GM10266 (cell line): Measurements from ENCODE around the gene CHMP3.
"Not testable (repeated sequence)": the region's sequence is repeated elsewhere in the genome, so short reads cannot be mapped to it uniquely, and the experiment has no call there.

Experiments used
- DNase-seq: peaks from one replicate; pipeline ENCODE4 v3.0.0; 2012; ENCODE audit errors: extremely low spot score
- CTCF ChIP-seq: IDR thresholded peaks from 2 replicates; pipeline ENCODE4 v1.5.1; 2012; ENCODE audit warnings: mild to moderate bottlenecking, low read depth; ENCODE audit not compliant: control insufficient read depth, insufficient read depth; ENCODE audit errors: missing control alignments

CHMP3 gene

GRCh38 chr2:86512892-86513291, 50.4 kb downstream of the CHMP3 start:
- TF ChIP-seq CTCF: no peak
- DNase-seq: no peak

- DNase-seq: no peak
- no peak for TF ChIP-seq CTCF
Observed at GRCh38 chr2:86512034-86512433, 51.2 kb downstream of the CHMP3 start.

GRCh38 chr2:86510436-86510933, 52.8 kb downstream of the CHMP3 start:
- no peak for TF ChIP-seq CTCF
- DNase-seq: no peak

- no peak for TF ChIP-seq CTCF
- no peak for DNase-seq
Observed at GRCh38 chr2:86507600-86507999, 55.6 kb downstream of the CHMP3 start.

- no peak for DNase-seq
- no peak for TF ChIP-seq CTCF
Observed at GRCh38 chr2:86500325-86501083, 62.7 kb downstream of the CHMP3 start.

GRCh38 chr2:86499326-86499725, 63.9 kb downstream of the CHMP3 start:
- TF ChIP-seq CTCF: no peak
- no peak for DNase-seq

- DNase-seq: no peak
- TF ChIP-seq CTCF: no peak
Observed at GRCh38 chr2:86498468-86499260, 64.6 kb downstream of the CHMP3 start.

- DNase-seq: not testable (repeated sequence)
Observed at GRCh38 chr2:86496391-86496790, 66.9 kb downstream of the CHMP3 start.
